HG03342 (cell line): ENCODE results near the gene DEF6.
"Not testable (repeated sequence)": the region's sequence is repeated elsewhere in the genome, so short reads cannot be mapped to it uniquely, and the experiment has no call there.

Experiments used
- ATAC-seq: cut with Tn5 transposase; IDR thresholded peaks from one replicate; pipeline ENCODE4 v1.9.1; 2021; ENCODE audit warnings: mild to moderate bottlenecking, moderate library complexity; ENCODE audit not compliant: unreplicated experiment

The DEF6 gene

GRCh38 chr6:35278708-35279107 is 18.9 kb upstream of the DEF6 start:
- no peak for ATAC-seq

- no peak for ATAC-seq
Observed at GRCh38 chr6:35280903-35281302, 16.7 kb upstream of the DEF6 start.

- no peak for ATAC-seq
Observed at GRCh38 chr6:35282472-35282871, 15.1 kb upstream of the DEF6 start.

- ATAC-seq: no peak
Observed at GRCh38 chr6:35283361-35283760, 14.3 kb upstream of the DEF6 start.

- no peak for ATAC-seq
Observed at GRCh38 chr6:35287671-35288396, 9.8 kb upstream of the DEF6 start.

- no peak for ATAC-seq
Observed at GRCh38 chr6:35288834-35289233, 8.8 kb upstream of the DEF6 start.

- ATAC-seq: no peak
Observed at GRCh38 chr6:35291491-35291890, 6.1 kb upstream of the DEF6 start.

- no peak for ATAC-seq
Observed at GRCh38 chr6:35292494-35292893, 5.1 kb upstream of the DEF6 start.

- no peak for ATAC-seq
Observed at GRCh38 chr6:35293681-35294080, 3.9 kb upstream of the DEF6 start.

GRCh38 chr6:35294308-35294945 is 3.2 kb upstream of the DEF6 start:
- no peak for ATAC-seq

- no peak for ATAC-seq
Observed at GRCh38 chr6:35295036-35295435, 2.6 kb upstream of the DEF6 start.

- ATAC-seq: no peak
Observed at GRCh38 chr6:35295521-35296315, 1.9 kb upstream of the DEF6 start.

GRCh38 chr6:35296931-35297600 is 552 bp upstream of the DEF6 start:
- ATAC-seq: no peak

- ATAC-seq: no peak
Observed at GRCh38 chr6:35298625-35299140, 1.1 kb downstream of the DEF6 start.

- ATAC-seq: no peak
Observed at GRCh38 chr6:35299674-35300073, 2.1 kb downstream of the DEF6 start.

GRCh38 chr6:35300848-35301247 is 3.2 kb downstream of the DEF6 start:
- ATAC-seq: no peak

- peak; percentile 71 for ATAC-seq
Observed at GRCh38 chr6:35302604-35303241, 5.1 kb downstream of the DEF6 start.

- ATAC-seq: no peak
Observed at GRCh38 chr6:35304299-35304698, 6.7 kb downstream of the DEF6 start.

GRCh38 chr6:35305117-35305516 is 7.5 kb downstream of the DEF6 start:
- ATAC-seq: no peak

GRCh38 chr6:35307138-35307537 is 9.5 kb downstream of the DEF6 start:
- not testable (repeated sequence) for ATAC-seq

- ATAC-seq: not testable (repeated sequence)
Observed at GRCh38 chr6:35308543-35308942, 10.9 kb downstream of the DEF6 start.
